ENCODE data around the gene C10orf90. TPM values are rescaled to one million over a fixed set of nuclear protein-coding genes. Genes with fewer than 3 reads are reported as not detected.

Gene C10orf90
- total RNA-seq, 1 experiment from 2014 or later = 0.99 TPM

DNA sequence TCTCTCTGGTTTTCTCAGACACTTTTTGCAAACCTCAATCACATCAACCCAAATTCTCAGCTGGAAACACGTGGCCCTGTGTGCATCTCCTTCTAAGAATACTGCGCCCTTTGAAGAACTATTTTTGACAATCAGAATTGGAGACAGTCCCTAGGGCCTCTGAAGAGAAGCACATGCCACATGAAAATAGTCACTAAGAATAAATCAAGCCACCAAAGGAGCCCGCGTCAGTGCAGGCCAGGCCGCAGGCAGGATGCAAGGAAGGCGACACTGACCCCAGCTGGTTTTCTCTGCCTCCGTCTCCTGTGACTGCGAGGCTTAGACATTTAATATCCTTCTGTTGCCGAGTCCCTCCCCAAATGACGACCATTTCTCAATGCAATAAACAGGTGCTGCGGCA, 194.2 kb downstream of the C10orf90 start:
- DNase-seq (ENCODE audit: extremely low read depth, low read depth) = no peak

DNA sequence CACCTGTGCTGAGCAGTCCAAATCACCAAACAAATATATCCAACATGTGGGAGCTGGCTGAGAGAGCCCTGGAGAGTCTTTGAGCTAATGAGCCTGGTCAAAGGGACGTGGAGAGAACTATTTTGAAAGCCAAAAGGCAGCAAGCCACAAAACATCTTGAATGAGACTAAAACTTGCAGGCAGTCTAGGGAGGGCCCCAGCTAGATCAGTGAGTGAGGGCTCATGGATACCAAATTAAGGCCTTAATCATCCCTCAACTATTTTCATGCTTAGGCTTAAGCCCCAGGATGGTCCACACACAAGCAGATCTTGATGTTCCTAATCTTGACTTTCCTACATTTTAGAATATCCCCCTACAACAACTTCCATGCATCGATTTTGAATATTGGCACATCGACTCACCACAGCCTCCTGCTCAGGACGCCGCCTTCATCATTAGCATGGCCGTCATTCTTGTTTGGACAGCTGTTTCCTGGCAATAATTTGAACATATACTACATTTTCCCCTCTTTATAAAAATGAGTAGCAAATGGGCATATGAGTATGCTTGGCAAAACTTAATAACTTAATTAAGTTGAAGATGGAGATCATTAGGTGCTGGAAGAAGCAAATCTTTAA, 195.3 kb downstream of the C10orf90 start:
- DNase-seq (ENCODE audit: extremely low read depth, low read depth) = no peak

GRCh38 chr10:126474031-126474430, 196.5 kb downstream of the C10orf90 start:
- no peak for DNase-seq (ENCODE audit: extremely low read depth, low read depth)

DNA sequence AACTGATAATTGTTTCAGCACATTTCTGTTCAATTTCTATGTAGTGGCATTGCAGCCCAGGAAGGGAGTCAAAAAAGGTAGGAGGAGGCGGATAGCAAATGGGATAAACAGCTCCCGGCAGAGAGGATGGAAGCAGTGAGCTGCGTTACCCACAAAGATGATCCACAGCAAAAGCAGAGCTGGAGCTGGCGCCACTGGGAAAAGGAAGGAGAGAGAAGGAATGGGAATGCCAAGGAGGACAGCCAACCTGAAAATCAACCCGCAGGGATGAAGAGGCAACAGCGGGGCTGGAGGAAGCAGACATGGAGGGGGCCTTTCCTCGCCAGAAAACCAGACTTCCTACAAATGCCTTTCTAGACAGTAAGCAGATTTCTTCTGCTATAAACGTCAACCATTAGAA, 199.5 kb downstream of the C10orf90 start:
- DNase-seq (ENCODE audit: extremely low read depth, low read depth) = no peak

GRCh38 chr10:126469692-126470091, 200.8 kb downstream of the C10orf90 start:
- DNase-seq (ENCODE audit: extremely low read depth, low read depth) = no peak

DNA sequence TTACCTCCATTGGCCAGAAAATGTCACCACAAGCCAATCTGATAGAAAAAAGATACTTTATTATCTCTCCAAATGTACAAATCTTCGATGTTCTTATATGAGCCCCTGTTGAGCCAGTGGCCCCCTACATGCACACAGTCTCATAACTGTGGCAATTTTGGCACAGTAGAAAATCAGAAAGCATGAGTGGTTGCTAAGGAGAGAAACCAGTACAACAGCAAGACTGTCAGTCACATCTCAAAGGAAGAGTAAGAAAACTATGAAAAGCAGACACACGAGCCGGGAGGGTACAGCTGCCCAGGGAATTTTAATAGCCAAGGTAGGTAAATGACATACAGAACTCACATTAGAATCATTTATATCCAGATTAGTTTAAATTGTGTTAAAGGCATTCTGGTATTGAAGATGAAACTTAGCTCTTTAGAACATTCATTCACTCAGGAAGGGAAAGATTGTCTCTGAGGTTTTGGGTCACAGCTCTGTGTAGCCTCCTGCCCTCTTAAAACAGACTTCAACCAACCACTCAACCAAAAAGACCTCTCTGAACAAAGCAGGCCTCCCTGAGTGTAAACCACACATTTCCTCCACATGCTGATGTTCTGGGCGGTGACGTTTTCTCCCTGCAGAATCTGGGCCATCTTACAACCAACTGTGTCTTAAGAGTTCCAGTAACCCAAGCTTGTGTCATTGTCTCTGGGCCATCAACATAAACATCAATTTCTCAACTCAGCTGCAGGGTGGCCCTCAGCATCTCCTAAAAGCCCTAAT, 201.4 kb downstream of the C10orf90 start:
- DNase-seq (ENCODE audit: extremely low read depth, low read depth) = no peak

- DNase-seq (ENCODE audit: extremely low read depth, low read depth) = no peak
Observed at GRCh38 chr10:126468467-126468866, 202.0 kb downstream of the C10orf90 start.

DNA sequence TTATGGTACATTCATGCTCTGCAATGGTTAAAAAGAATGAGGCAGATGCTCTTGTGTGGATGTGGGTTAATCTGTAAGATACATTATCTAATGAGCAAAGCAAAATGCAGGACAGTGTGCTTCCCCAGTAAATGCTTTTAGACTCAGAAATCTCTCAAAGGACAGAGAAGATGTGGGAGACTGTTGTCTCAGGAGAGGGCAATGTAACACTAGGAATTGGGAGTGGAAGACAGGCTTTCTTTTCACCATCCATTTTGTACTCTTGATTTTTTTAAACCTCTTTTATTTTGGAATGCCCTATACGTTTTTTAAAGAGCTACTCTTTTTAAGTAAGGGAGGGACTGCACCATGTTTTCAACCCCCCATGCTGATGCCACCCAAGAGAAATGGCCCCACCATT, 204.7 kb downstream of the C10orf90 start:
- no peak for DNase-seq (ENCODE audit: extremely low read depth, low read depth)

DNA sequence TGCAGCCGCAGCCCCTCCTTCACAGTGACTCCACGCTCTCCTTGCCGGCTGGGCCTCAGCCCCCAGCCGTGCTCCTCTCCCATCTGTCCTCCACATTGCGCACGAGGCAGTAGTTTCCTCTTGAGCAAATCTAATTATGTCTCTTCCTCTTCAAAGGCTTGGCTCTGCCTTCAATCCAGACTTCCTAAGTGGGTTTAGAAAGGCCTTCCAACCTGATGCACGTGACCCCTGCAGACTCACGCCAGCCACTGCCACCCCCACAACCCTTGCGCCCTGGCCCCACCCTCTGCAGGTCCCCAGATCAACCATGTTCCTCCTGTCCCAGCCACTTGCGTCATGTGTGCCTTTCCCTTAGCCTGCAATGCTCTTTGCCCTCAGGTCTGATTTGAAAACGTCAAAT, 207.2 kb downstream of the C10orf90 start:
- no peak for DNase-seq (ENCODE audit: extremely low read depth, low read depth)

GRCh38 chr10:126461289-126461940, 209.1 kb downstream of the C10orf90 start:
- no peak for DNase-seq (ENCODE audit: extremely low read depth, low read depth)

- peak; percentile 68 for DNase-seq (ENCODE audit: extremely low read depth, low read depth)
Observed at GRCh38 chr10:126459878-126460481, 210.5 kb downstream of the C10orf90 start.

- DNase-seq (ENCODE audit: extremely low read depth, low read depth) = peak; percentile 23
Observed at GRCh38 chr10:126459032-126459831, 211.3 kb downstream of the C10orf90 start.

DNA sequence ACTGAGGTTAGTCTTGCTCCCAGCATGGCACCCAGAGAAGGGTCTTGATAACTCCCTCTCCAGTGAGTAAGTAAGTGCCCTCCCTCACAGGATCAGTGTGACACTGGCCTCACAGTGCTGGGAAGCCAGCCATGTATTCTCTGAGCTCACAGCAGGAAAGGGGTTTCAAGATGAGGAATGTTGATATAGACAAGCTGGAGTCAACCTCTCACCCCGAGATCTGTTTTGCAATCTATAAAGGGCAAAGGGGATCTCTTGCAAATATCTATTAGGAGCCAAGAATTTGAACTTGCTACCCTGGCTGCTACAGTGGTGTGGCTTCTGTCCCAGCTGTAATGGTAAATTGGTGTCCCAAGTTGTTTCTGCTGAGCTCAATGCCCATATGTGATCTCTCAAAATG, 212.0 kb downstream of the C10orf90 start:
- no peak for DNase-seq (ENCODE audit: extremely low read depth, low read depth)

DNA sequence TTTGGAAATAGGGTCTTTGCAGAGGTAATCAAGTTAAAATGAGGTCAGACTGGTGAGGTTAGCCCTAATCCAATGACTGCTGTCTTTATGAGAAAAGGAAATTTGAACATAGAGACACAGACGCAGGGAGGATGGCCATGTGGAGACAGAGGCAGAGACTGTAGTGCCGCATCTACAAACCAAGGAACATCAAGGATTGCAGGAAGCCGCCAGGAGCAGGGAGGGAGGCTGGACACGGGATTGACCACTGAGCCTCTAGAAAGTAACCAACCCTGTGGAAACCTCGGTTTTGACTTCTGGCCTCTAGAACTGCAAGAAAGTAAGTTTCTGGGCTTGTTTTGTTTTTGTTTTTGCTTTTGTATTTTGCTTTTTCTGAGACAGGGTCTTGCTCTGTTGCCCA, 213.9 kb downstream of the C10orf90 start:
- no peak for DNase-seq (ENCODE audit: extremely low read depth, low read depth)

- DNase-seq (ENCODE audit: extremely low read depth, low read depth) = no peak
Observed at GRCh38 chr10:126455766-126456405, 214.6 kb downstream of the C10orf90 start.

GRCh38 chr10:126455036-126455765, 215.3 kb downstream of the C10orf90 start:
- no peak for DNase-seq (ENCODE audit: extremely low read depth, low read depth)

GRCh38 chr10:126454045-126454751, 216.3 kb downstream of the C10orf90 start:
- DNase-seq (ENCODE audit: extremely low read depth, low read depth) = no peak

GRCh38 chr10:126452245-126452644, 218.2 kb downstream of the C10orf90 start:
- no peak for DNase-seq (ENCODE audit: extremely low read depth, low read depth)

GRCh38 chr10:126448091-126448490, 222.4 kb downstream of the C10orf90 start:
- no peak for DNase-seq (ENCODE audit: extremely low read depth, low read depth)

Data from NCI-H460 (cell line).